Measurements from ENCODE around the gene ARL8B.

GRCh38 chr3:5160321-5160720, 38.2 kb downstream of the ARL8B start:
- TF ChIP-seq PKNOX1 (IDR thresholded peaks at IDR 0.05) = no peak
- no peak for TF ChIP-seq SP1 (IDR thresholded peaks at IDR 0.05)
- TF ChIP-seq FOXA1 (IDR thresholded peaks at IDR 0.05) = no peak
- no peak for TF ChIP-seq LEF1 (IDR thresholded peaks at IDR 0.05; ENCODE audit: borderline replicate concordance)
- TF ChIP-seq FOXK2 (IDR thresholded peaks at IDR 0.05) = no peak
